ENCODE measurements around the gene ADAM30.

The ADAM30 gene

DNA sequence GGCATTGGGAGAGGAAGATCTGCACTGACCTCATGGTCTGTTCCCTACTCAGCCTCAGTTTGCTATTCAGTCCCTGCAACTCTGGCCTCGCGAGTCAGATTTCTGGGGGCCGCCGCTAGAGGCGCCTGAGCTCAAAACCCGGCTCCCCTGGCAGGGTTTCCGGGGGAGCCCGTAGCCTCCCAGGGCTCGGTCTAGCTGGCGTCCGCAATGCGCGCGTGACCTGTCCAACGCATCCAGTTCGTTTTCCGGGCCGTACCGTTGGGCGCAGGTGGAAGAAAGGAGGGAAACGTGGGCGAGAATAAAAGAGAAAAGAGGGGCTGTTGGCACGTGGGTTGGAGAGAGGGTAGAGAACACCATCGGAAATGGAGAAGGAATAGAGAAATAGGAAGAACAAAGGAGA is at the start of gene ADAM30:
Gene ADAM30 (minus strand): TSS at position 213 of the 400 bp plus-strand sequence. CDS start 179 bp downstream, at position 34.
- DNase-seq, result no peak

DNA sequence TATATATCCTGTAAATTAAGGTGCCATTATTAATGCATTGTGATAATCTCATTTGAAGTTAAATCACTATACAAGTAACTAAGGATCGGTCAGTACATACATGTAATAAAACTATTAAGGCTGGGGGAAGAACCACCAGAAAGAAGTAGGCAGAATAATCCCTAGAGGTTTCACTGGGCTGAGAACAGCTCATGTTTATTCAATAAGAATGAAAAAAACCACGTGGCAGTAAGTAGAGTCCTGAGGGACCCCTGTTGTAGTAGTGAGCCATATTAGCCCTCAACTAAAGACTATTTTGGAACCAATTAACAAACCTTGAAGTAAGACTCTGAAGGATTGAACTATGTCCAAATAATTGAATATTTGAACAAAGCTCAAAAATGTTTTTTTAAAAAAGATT is 46.9 kb upstream of the ADAM30 start:
- no peak for DNase-seq

DNA sequence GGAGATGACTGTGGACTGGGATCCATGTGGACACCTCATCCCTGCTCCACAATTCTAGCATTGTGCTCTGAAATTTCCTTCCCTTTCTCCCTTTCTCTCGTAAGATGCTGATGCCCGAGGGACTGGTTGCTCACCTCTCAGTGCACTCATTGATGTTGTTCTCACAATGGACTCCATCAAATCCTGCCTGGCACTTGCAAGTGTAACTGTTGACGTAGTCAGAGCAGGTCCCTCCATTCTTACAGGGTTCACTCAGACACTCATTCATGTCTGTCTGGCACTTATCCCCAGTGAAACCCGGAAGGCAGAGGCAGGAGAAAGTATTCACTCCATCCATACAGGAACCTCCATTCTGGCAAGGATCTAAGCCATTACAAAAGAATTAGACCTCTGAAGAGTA is 45.1 kb upstream of the ADAM30 start:
- DNase-seq, result no peak

DNA sequence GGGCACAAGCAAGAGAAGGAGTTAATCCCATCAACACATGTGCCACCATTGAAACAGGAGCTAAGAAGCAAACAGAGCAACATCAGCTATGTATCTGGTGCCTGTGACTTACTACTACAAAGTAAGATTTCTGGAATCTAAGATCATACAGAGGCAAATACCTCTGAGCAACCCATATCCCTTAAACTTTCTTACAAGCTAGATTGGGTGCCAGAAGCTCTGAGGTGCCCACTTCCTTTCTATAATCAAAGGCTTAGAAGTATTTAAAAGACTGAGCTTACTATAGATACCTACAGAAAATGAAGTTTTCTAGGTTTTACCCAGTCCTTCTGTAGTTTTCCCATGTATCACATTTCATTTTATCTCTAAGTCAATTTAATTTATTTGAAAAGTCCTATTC is 44.4 kb upstream of the ADAM30 start:
- no peak for DNase-seq

DNA sequence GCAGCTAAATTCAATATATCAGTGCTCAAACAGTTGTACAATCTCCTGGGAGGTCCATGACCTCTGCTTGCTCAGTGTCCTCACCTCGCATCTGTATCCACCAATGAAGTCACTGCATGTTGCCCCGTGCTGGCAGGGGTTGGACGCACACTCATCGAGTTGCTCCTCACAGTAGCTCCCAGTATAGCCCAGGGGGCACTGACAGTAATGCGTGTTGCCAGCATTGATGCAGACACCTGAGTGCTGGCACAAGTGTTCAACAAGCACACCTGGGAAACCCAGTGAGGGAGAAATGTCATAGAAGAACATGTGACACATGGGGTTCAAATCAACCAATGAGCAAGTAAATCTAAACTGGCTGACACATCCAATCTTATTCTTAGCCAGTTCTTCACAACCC is 40.9 kb upstream of the ADAM30 start:
- DNase-seq, result no peak

DNA sequence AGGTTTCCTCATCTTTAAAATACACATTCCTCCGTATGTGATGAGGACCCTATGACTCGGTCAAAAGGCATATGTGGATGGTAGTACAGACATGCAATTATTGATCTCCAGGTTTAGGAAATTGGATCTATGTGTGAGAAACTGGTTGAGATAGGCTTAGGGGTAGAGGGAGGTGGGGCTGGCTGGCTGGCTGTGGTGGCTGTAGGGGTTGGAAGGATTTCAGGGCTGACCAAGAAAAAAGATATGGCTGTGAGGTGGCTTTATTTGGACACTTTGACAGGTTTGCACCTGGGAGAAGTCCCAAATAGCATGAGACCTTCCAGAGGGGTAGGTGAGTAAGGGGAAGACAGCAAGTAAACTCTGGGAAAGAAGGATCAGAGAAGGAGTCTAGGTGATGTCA is 39.6 kb upstream of the ADAM30 start:
- DNase-seq, result no peak

DNA sequence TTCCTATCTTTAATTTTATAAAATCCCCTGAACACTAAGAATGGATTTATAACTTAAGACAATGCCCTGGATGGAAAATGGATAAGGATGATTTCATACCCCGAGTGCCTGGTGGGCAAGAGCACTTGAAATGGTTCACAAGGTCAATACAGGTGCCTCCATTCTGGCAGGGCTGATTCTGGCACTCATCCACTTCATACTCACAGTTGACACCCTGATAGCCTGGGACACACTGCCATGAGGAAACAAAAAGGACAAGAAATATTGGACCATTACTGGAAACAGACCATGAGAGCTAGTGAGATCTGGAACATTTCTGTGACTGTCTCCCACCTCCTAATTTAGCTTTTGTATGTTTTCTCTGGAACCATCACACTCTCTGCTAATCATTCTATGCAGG is 39.1 kb upstream of the ADAM30 start:
- no peak for DNase-seq

DNA sequence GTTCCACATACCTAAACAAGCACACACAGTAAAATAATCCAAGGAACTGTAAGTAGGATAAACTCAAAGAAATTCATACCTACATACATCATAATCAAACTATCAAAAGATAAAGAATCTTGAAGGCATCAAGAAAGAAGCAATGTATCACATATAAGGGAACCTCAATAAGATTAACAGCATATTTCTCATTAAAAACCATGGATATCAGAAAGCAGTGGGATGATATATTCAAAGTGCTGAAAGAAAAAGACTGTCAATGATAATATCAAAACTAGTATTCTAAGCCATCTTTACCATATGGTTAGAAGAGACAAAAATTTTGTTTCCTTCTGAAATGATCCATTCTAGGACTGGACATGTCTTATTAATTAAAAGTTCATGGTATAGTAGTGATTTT is 37.1 kb upstream of the ADAM30 start:
- DNase-seq, result no peak

DNA sequence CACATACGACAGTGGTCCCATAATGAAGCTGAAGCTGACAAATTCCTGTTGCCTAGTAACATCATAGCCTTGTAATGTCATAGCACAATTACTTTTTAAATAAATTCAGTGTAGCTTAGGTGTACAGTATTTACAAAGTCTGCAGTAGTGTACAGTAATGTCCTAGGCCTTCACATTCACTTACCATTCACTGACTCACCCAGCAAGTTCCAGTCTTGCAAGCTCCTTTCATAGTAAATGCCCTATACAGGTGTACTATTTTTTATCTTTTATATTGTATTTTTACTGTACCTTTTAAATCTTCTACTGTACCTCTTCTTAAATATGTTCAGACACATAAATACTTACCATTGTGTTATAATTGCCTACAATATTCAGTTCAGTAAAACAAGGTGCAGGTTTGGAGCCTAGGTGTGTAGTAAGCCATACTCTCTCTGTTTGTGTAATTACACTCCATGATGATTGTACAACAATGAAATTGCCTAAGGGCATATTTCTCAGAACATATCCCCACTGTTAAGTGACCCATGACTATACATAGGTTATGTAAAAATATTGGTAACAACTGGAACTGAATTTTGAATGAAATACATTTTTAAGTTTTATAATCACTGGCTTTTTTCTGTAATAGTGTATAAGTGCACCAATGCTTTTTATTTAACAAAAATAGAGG is 33.5 kb upstream of the ADAM30 start:
- no peak for DNase-seq

DNA sequence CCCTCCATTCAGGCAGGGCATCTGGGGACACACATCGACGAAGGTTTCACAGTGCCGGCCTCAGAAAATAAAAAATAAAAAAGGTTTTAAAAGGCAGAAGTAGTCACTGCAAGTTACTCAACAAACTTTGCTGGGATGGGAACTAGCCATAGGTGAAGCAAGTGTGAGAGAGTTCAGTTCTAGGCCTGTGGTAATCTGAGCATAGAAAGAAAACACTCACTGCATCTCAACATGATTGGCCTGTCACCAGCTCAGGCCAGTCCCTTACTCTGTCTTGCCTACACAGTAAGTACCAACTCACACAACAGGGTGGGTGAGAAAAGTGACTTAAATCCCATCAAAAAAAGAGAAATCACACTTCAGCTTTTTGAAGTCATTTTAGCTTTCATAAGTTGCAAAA is 30.2 kb upstream of the ADAM30 start:
- no peak for DNase-seq

DNA sequence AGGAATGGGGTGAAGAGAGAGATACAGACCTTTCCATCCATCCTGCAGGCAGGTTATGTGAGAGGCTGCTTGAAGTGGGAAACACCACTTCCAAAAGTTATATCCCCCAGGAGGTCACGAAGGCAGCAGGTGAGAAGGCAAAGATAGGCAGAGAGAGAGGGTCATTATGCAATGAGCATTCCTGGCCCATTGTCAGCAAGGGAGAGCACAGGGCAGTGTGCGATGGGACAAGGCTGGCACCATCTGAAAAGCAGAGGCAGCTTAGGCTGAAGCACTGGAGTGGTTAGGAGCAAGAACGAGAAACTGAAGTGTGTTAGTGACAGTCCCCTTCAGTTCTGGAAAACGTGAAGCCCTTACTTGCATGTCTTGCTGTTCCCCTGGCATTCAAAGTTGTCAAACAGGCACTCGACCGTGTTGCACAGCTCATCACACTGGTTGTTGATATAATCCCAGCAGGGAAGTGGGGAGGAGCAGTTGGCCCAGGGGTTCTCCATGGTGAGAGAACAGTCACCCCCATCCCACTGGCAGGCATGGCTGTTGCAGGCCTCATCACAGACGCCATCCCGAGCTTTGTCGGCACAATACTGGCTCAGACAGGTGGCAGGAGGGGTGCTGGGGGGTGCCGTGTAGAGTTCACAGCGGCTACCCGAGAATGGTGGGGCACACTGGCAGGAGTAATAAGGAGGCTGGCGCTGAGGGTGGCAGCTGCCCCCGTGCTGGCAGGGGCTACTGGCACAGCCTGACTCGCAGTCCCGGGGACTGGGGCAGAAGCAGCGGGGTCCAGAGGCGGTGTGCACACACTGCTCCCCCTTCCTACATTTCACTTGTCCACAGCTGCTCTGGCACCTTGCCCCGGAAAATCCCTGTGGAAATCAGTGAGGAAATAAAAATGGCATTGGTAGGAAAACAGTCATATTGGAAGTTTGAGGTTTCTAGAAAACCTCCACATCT is 28.9 kb upstream of the ADAM30 start:
- no peak for DNase-seq

DNA sequence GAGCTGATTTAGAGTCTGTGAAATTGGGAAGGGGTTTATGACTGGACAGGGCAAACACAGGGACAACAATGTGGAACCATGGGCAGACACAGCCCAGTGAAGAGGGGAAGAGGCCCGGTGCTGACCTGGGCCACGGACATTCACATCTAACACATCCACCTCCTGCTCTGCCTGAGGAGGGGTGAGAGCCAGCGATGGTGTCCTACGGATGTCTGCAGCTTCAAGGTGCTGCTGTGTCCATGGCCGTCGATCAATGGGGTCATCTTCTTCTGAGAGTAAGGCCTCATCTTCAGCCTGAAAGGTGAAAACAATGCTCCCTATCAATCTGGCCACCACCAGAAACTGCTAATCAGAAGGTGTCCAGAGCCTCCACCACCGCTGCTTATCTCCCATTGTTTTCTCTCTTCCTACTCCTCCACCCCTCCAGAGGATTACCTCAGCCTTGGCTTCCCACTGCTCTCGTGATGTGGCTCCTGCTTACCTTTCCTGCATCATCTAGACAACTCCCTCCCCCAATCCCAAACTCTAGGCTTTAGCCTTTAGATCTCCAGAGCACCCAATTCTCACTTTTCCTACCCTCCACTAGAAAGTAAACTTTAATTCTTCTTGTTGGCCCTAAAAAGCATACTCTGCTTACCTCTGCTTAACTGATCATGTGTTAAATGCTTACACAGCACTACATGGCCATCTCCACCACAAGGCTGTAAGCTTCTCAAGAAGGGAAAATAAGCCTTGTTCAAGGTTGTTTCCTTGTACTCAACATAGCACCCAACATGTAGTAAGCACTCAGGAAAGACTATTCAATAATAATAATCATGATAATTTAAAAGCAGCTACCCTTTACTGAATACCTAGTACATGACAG is 24.0 kb upstream of the ADAM30 start:
- peak; percentile 58 for DNase-seq

DNA sequence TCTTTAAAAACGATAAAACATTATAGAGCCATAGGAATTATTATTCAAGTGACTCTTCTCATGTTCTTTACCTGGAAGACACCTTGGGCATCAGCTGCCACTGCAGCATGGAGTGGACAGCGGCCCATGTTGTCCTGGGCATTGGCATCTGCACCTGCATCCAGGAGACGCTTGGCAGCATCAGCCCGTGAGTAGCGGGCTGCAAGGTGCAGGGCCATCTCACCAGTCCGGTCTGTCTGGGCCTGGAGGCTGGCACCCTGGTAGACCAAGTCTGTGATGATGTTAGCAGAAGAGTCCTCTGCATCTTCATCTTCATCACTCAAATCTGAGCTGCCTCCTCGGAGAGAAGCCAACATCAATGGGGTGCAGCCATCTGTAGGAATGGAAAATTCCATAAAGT is 22.9 kb upstream of the ADAM30 start:
- no peak for DNase-seq

DNA sequence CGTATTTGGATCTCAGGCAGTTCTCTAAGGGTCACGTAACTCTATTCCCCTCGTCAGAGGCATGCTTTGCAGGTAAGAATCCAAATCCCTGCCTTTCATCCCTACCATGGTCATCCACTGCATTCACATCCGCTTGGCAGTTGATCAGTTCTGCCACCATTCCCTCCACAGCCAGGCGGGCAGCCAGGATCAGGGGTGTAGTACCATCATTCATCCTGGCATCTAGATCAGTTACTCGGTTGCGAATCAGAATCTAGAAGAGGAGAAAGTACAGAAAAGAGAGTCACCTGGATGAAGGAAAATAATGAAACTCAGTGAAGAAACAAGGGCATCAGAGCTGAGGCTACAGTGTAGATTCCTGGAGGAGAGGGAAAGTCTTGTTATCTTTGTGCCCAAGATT is 22.0 kb upstream of the ADAM30 start:
- no peak for DNase-seq

DNA sequence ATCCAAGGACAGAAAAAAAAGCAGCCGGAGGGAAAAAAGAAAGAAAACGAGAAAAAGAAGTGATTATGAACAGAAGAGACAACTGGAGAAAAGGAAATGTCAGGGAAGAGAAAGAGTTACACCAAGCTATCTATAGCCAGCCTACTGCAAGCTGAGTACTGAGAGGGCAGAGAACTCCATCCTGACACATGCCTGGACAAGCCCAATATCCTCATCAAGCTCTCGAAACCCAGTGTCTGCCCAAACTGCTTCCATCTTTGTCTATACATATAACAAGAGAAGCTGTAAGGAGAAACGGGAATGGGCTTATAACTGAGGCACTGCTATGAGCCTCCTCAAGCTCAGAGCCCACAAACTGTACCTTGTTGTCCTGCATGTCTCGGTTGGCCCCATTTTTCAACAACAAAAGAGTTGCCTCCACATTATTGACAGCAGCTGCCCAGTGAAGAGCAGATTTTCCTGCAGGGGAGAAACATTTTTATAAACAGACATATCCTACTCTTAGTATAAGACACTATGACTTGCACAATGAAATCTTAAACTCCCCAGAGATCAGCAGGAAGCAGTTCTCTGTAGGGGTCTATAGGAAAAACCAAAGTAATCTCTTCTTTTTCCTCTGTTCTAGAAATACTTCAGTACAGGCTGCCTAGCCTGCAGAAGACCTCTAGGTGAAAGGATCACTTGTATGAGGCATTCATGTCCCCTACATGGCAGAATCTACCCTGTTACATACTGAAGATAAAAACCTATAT is 21.2 kb upstream of the ADAM30 start:
- no peak for DNase-seq

DNA sequence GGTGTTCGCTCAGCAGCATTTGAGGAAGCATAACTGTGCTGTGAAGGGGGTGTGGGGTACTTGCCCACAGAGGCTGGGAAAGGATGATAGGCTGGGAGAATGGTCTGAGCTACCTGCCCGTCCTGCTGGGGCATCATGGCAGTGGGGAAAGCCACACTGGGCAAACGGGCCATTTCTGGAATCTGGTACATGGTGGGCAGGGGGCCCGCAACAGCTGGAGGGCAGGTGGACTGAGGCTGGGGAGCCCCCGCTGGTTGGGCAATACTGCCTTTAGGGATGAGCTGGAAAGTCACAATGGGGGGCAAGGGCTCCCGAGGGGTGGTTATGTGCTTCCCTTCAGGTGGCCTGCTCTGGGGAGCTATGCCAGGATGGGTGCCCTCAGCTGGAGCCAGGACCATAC is 19.2 kb upstream of the ADAM30 start:
- DNase-seq, result no peak

DNA sequence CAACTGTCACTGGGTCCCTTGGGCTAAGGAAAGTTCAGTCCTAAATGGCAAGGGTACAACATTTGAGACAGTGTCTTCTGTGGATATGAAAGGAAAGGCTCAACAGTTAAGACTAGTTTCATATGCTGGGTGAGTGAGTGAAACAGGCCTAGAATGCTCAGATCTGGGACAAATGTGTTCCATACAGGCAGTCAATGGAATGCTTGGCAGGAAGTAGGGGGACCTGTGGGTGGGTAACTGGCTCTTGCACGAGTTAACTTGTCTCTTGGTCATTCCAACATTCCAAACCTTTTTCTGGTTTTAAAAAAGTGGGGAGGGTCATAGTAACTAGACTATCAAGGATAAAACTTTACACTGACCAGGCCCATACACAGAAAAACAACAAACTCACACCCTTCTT is 17.8 kb upstream of the ADAM30 start:
- DNase-seq, result no peak

DNA sequence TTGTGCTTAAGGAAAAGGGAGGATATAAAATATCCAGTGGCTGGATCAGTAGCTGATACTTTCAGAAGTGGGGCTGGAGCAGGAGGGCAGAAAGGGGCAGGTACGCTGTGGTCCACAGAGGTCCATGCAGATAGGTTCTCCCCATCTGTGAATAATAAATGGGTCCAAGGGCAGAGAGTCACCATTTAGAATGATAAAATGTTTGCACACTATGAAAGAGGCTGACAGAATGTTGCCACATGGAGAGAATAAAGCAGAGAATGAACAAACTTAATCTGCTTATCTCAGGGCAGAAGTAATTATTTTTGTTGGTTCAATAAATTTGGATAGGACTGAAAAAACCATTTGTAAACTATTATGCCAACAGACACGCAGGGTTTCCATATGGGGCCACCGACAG is 16.6 kb upstream of the ADAM30 start:
- DNase-seq, result no peak

DNA sequence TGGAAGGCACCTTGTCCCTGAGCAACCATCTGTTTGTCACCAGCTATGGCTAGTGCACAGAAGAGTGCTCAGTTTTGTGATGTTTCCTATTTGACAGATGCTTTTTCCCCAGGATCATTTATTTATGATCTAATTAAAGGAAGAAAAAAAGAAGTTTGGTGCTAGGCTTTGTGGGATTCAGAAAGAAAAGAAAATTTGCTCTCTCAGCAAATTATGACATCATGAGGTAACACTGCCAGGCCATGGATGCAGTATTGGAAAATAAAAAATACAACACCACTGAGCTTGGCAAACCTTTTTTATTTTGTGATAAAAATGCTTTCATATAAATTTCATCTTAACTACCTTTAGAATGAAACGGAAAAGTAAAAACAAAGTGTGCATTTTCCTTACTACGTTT is 15.5 kb upstream of the ADAM30 start:
- no peak for DNase-seq

DNA sequence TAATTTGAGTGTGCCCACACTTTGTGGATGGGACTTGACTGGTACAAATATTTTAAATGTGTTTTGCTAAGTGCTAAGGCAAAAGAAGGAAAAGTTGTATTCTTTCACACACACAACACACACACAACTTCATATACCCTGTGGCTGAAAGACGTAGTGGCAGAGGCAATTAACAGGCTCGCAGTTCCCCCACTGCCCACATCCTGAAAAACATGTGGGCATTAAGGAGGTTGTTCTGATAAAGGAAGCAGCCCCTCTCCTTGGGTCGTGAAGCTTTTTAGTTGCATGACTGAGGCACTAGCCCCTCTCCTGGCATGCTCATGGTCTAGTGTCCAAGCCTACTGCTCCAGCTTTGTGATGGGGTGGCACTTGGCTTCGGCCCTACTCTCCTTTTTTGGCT is 14.3 kb upstream of the ADAM30 start:
- no peak for DNase-seq

DNA sequence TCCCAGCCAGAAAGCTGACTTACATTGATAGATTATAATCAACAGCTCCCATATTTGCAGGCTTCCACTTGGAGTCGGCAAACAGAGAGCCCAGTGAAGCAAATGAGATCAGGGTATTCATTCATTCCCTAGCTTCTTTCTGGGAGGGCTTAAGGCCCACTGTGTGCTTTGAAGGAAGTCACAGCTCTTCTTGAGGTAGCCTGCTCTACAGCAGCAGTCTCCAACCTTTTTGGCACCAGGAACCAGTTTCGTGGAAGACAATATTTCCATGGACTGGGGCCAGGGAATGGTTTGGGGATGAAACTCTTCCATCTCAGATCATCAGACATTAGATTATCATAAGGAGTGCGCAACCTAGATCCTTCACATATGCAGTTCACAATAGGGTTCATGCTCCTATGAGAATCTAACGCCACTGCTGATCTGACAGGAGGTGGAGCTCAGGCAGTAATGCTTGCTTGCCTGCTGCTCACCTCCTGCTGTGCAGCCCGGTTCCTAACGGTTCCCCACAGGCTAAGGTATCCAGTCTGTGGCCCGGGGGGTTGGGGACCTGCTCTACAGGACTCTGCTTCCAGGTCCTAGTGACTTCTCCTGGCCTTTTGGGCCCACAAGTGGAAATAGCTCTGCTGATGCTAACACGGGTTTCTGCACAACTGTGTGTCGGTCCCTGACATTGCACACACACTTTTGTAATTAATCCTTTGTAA is 13.7 kb upstream of the ADAM30 start:
- DNase-seq, result no peak

DNA sequence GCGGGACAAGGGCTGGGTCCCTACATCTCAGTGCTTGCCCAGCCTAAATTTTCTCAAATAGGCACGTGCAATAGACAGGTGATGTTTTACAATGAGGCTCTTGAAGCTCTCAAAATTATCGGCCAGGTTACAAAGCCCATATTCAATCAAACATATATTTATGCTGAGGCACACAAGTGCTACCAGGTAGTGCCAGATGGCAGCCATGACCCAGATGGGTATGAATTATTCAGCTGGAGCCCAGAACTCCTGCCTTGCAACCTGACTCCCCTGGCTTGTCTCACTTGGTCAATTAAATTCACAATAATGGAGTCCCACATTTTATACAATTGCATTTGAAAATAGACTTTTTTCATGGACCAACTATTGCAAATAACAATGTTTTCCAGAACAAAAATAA is 12.3 kb upstream of the ADAM30 start:
- no peak for DNase-seq

Data from hematopoietic multipotent progenitor cell treated with erythropoietin and hydrocortisone succinate and interleukin-3 and kit ligand, for 8 days (in vitro differentiated cells).